ENCODE data around the gene B3GNT8. TPM values are rescaled to one million over a fixed set of nuclear protein-coding genes. Genes with fewer than 3 reads are reported as not detected.

The B3GNT8 gene
- total and polyA plus RNA-seq, 2 experiments from 2014 or later: 4.8 to 4.9 TPM

DNA sequence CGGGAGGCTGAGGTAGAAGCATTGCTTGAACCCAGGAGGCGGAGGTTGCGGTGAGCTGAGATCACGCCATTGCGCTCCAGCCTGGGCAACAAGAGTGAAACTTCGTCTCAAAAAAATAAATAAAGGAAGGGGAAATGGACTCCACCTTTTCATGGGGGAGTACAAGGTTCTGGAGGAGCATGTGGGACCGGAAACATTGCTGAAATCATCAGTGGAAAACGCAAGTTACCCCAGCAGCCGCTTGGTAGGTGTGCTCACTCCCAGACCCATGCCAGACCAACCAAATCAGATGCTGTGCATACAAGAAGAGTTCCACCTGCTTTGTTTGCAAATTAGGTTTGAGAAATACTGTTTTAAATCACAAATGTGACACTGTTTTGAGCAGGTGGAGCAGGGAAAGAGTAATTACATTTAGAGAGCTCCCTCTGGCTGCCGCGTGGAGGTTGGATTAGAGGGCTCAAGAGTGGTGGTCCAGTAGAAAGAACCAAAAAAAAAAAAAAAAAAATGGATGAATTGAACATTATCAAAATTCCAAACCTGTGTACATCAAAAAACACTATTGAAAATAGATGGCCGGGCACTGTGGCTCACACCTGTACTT, 20.7 kb upstream of the B3GNT8 start:
- H3K27me3 ChIP-seq: peaks cover 2% of the 10 kb centered on the region
- H3K4me3 ChIP-seq: no peak overlapping the region
- H3K36me3 ChIP-seq: no peaks in the 10 kb centered on the region
- TF ChIP-seq, protein P1, sequence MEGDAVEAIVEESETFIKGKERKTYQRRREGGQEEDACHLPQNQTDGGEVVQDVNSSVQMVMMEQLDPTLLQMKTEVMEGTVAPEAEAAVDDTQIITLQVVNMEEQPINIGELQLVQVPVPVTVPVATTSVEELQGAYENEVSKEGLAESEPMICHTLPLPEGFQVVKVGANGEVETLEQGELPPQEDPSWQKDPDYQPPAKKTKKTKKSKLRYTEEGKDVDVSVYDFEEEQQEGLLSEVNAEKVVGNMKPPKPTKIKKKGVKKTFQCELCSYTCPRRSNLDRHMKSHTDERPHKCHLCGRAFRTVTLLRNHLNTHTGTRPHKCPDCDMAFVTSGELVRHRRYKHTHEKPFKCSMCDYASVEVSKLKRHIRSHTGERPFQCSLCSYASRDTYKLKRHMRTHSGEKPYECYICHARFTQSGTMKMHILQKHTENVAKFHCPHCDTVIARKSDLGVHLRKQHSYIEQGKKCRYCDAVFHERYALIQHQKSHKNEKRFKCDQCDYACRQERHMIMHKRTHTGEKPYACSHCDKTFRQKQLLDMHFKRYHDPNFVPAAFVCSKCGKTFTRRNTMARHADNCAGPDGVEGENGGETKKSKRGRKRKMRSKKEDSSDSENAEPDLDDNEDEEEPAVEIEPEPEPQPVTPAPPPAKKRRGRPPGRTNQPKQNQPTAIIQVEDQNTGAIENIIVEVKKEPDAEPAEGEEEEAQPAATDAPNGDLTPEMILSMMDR (IDR thresholded peaks at IDR 0.05; ENCODE audit: low read depth, low read length): peak; percentile 14
- no peaks in the 10 kb centered on the region for H3K4me1 ChIP-seq (ENCODE audit: low read depth)
- no peaks in the 10 kb centered on the region for H3K9me3 ChIP-seq (ENCODE audit: low read depth)
- DNase-seq (ENCODE audit: low read depth in 1 of 2, low spot score in 1 of 2): no peak
- H3K27ac ChIP-seq: no peak overlapping the region

DNA sequence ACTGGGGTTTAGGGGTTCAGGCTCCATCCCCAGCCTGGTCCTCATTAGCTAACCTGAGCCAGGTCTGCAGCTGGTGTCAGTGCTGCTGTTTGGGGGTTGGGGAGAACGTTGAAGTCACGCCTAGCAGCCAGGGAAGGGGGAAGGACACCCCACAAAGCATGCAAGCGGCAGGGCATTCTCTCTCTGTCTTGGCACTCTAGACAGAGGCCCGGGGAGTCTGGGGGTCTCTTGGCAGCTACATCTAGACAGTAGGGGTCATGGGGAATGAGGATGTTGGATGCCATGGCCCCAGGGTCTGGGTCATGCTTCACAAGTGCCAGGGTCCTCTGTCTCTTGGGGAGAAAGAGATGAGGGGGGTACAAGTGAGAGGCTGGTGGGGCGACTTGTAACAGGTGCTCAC, 18.4 kb upstream of the B3GNT8 start:
- Histone ChIP-seq H3K27me3 (peaks cover 2% of the 10 kb centered on the region), H3K4me3 (no peak overlapping the region), H3K4me1 (ENCODE audit: low read depth) (no peaks in the 10 kb centered on the region), H3K27ac (no peak overlapping the region), H3K36me3 (no peaks in the 10 kb centered on the region), H3K9me3 (ENCODE audit: low read depth) (no peaks in the 10 kb centered on the region)
- TF ChIP-seq, protein P1 (IDR thresholded peaks at IDR 0.05; ENCODE audit: low read depth, low read length): no peak
- DNase-seq (ENCODE audit: low read depth in 1 of 2, low spot score in 1 of 2): no peak

DNA sequence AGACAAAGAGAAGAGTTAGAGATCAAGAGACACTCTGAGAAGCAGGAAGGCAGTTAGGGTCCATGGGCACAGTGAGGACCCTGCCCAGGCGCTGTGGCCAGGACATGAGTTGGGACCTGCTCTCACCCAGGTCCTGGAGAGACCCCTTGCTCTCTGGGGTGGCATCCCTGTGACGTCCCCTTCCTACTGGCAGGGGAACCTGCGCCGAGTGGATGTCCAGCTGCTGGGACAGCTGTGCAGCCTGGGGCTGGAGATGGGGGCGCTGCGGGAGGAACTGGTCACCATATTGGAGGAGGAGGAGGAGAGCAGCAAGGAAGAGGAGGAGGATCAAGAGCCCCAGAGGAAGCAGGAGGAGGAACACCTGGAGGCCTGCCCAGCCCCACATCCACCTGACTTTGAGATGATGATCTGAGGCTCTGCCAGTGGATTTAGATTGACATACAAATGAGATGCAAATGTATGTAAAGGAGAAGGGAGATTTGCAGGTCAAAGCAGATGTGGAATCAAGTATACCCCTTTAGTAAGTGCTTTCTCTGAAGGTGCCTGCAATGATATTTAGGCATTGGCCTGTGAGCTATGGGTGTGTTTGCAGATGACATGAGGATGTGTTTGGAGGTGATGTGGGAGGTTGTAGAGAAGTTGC, 16.8 kb upstream of the B3GNT8 start:
- Histone ChIP-seq H3K27me3 (peaks cover 2% of the 10 kb centered on the region), H3K27ac (no peak overlapping the region), H3K4me1 (ENCODE audit: low read depth) (no peaks in the 10 kb centered on the region), H3K4me3 (no peak overlapping the region), H3K36me3 (no peaks in the 10 kb centered on the region), H3K9me3 (ENCODE audit: low read depth) (no peaks in the 10 kb centered on the region)
- DNase-seq (ENCODE audit: low read depth in 1 of 2, low spot score in 1 of 2): no peak
- TF ChIP-seq, protein P1 (IDR thresholded peaks at IDR 0.05; ENCODE audit: low read depth, low read length): no peak

DNA sequence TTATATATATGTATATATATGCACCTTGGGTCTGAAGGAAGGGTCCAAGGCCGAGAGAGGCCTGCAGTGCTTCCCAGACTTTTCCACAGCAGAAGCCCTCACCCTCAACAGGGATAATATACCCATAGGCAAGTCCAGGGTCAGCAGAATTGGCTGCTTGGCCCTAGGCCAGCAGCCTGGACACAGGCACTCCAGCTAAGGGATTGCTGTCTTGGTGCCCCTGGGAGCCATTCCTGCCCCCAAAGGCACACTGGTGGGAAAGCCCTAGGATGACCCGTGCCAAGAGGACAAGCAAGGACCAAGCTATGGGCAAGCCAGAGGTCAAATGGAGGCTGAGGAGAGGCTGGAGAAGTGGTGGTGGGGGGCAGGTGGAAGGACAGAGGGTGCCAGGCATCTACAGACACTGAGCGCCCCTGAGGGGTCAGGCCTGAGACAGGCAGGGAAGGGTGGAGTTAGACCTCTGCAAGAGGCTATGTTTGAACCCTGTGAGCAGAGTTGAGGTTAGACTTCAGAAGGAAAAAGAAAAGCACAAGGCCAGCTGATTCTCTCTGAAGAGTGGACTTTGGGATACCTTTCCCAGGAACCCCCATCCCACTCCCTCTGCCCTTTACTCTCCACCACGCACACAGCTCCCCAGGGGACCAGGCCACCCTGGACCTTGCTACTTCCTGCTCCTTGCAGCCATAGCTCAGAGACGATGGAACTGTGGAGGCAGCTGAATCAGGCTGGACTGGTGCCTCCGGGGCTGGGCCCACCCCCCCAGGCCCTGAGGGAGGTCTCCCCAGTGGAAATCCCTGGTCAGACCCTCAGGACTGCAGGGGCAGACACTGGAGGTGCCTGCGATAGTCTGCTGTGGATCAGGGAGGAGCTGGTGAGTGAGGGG, 15.5 kb upstream of the B3GNT8 start, which contains the start of gene ERICH4:
Gene ERICH4, plus strand, starts transcription at position 684 of the 883 bp plus-strand sequence. Its CDS starts 14 bp downstream, at position 698.
- Histone ChIP-seq H3K4me3 (no peak within 1 kb of the TSS), H3K9me3 (ENCODE audit: low read depth) (no peaks in the 10 kb centered on the region), H3K27me3 (peaks cover 2% of the 10 kb centered on the region), H3K36me3 (no peaks in the 10 kb centered on the region), H3K4me1 (ENCODE audit: low read depth) (no peaks in the 10 kb centered on the region), H3K27ac (no peak within 1 kb of the TSS)
- TF ChIP-seq, protein P1 (IDR thresholded peaks at IDR 0.05; ENCODE audit: low read depth, low read length): no peak
- DNase-seq (ENCODE audit: low read depth in 1 of 2, low spot score in 1 of 2): no peak

DNA sequence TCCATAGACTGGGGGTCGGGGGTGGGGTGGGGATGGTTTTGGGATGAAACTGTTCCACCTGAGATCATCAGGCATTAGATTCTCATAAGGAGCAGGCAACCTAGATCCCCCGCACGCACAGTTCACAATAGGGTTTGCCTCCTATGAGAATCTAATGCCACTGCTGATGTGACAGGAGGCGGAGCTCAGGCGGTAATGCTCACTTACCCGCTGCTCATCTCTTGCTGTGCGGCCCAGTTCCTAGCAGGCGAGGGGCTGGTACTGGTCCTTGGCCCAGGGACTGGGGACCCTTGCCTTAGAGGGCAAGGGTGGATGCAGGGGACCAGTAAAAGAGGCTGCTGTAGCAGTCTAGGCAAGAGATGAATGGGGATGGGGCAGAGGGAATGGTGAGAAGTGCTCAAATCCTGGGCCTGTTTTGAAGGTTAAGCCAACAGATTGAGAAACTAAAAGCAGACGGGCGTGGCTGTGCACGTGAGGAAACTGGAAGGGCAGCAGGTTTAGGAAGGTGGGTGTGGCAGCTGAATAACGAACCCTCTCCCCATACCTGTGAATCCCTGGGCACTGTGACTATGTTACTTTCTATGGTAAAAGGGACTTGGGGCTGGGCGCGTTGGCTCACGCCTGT, 14.3 kb upstream of the B3GNT8 start:
- Histone ChIP-seq H3K27ac (no peak overlapping the region), H3K36me3 (no peaks in the 10 kb centered on the region), H3K4me1 (ENCODE audit: low read depth) (no peaks in the 10 kb centered on the region), H3K9me3 (ENCODE audit: low read depth) (no peaks in the 10 kb centered on the region), H3K4me3 (no peak overlapping the region), H3K27me3 (peaks cover 2% of the 10 kb centered on the region)
- no peak for DNase-seq (ENCODE audit: low read depth in 1 of 2, low spot score in 1 of 2)
- TF ChIP-seq, protein P1 (IDR thresholded peaks at IDR 0.05; ENCODE audit: low read depth, low read length): no peak

Measured in cardiac muscle cell (in vitro differentiated cells and primary cell).